Kidney capillary endothelial cell (primary cell): ENCODE results near the gene SRPK2.
"Not testable (repeated sequence)": the region's sequence is repeated elsewhere in the genome, so short reads cannot be mapped to it uniquely, and the experiment has no call there.

Experiments
- DNase-seq: peaks from one replicate; pipeline ENCODE4 v3.0.0-alpha.2; 2018; ENCODE audit warnings: low spot score

Gene SRPK2

DNA sequence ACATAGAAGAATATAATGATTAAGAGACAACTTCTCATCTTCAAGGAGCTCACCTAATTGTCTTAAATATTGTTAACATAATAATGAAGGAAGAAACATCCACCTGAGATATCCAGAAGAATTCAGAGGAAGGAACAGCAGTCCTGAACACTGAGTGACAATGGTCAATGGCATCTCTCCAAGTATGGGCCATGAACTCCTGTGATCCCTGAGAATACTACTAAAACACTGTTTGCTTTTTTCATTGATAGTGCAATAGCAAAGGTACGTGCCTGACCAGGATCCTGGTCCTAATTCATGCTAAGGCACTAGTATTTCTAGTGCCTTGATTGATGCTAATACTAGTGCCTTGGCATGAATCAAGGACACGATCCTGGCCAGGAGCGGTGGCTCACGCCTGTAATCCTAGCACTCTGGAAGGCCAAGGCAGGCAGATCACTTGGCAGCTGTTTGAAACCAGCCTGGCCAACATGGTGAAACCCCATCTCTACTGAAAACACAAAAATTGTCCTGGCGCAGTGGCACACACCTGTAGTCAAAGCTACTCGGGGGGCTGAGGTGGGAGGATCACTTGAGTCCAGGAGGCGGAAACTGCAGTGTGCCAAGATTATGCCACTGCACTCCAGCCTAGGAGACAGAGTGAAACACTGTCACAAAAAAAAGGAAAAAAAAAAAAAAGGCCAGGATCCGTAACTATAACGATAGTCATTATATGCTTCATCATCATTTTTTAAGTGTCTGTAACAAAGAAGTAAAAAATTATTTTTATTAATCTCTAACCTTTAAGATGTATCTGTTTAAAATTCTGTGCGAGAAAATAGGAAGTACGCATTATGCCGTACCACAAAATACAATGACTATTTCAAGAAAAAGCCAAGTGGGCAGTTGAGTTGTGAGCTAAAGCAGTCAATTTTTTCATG lies 49.1 kb downstream of the SRPK2 start:
- DNase-seq = no peak

DNA sequence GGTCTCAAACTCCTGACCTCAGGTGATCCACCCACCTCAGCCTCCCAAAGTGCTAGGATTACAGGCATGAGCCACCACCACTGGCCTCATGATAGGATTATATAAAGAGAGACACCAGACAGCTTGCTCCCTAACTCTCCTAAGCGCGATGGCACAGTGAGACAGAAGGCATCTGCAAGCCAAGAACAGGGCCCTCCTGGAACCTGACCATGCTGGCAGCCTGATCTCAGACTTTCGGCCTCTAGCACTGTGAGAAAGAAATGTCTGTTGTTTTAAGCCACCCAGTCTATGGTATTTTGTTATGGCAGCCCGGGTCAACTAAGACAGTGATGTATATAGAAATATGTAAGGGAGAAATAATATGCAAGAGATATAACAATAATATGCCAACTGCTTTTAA lies 51.2 kb downstream of the SRPK2 start:
- no peak for DNase-seq

DNA sequence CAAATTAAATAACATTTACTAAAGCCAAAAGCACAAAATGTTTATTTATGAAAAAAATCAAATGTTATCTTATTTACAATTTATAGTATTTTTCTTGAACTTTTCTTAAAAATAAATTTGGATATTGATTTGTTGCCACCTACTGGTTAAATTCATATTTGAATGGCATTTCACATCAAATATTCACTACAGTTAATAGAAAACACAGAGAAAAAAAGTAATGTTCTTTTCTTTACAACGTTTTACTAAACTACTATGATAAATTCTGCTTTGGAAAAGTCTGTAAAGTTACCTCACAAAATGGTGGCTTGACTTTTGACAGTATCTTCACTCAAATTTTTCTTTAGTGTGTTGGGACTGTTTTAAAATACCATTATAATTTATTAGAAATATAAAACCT lies 52.7 kb downstream of the SRPK2 start:
- peak; percentile 4 for DNase-seq

DNA sequence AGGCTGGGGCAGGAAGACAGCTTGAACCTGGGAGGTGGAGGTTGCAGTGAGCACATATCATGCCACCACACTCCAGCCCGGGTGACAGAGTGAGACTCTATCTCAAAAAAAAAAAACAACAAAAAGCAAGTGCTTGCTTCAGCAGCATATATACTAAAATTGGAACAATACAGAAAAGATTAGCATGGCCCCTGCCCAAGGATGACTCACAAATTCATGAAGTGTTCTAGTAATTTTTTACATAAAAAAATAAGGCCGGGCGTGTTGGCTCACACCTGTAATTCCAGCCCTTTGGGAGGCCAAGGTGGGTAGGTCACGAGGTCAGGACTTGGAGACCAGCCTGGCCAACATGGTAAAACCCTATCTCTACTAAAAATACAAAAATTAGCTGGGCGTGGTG lies 56.1 kb downstream of the SRPK2 start:
- not testable (repeated sequence) for DNase-seq

DNA sequence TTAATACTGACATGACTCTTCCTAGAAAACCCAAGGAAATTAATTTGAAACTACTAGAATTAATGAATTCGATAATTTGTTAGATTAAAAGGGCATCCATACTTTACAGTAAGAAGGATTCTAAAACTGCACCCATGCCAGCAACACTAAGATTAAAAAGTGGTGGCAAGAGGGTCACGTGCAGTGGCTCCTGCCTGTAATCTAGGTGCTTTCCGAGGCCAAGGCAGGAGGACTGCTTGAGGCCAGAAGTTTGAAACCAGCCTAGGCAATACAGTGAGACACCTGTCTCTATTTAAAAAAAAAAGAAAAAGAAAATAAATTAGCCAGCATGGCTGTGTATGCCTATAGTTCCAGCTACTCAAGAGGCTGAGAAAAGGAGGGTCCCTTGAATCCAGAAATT lies 58.2 kb downstream of the SRPK2 start:
- DNase-seq = no peak

DNA sequence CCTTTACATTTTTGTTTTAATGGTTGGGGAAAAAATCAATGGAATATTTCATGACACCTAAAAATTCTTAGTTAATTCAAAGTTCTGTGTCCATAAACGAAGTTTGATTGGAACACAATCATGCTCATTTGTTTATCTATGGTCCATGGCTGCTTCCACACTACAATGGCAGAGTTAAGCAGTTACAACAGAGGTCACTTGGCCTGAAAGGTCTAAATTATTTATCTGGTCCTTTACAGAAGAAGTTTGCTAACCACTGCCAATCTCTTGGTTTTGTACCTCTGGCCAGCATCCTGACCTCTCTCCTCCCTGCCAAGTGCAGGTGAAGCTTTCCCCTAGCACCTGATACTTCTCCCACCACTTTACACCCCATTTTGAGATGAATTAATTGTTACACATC lies 61.5 kb downstream of the SRPK2 start:
- no peak for DNase-seq

DNA sequence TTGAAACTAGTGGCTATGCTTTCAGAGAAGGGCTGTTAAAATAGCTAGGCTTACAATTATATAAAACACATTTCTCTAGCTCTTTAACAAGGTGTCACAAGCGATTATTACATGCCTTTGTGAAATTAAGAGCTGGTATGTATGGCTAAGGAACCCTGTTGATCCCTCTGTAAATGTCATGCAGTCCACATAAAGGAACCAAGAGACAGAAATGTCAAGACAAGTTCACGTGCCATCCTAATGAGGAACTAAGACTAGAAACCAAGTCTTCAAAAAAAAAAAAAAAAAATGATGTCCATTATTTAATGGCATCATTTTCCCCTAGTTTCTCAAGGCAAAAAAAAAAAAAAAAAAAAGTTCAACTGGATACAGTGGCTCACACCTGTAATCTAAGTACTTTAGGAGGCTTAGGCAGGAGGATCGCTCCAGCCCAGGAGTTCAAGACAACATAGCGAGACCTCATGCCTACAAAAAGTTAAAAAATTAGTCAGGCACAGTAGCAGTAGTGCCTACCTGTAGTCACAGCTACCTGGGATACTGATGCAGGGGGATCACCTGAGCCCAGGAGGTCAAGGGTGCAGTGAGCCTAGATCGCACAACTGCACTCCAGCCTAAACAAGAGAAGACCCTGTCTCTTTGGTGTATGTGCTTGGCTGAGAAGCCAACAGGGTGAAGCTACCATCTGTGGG lies 63.4 kb downstream of the SRPK2 start:
- no peak for DNase-seq

DNA sequence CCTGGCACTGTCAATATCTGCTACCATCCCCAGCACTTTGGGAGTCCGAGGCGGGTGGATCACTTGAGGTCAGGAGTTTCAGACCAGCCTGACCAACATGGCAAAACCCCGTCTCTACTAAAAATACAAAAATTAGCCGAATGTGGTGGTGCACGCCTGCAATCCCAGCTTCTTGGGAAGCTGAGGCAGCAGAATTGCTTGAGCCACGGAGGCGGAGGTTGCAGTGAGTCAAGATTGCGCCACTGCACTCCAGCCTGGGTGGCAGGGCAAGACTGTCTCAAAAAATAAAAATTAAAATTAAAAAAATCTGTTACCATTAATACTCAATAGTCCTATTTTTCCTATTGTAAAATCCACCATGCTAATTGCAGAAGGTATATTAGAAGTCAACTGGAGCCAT lies 64.1 kb downstream of the SRPK2 start:
- not testable (repeated sequence) for DNase-seq

DNA sequence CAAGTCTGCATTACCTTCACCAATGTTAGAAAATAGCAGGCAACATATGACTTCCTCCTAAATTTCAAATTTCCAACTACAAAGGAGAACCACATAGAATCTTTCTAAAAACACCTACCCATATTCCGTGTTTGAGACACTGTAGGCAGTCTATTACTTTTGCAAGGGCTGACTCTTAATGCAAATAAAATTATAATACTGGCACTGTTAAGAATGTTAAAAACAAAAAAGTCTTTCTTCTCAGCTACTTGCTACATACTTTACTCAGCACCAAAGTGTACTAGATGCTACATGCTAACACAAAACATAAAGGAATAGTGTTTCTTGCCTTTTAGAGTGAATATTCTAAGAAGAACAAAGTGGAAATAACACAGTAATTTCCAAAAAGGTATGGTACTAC lies 65.4 kb downstream of the SRPK2 start:
- no peak for DNase-seq

DNA sequence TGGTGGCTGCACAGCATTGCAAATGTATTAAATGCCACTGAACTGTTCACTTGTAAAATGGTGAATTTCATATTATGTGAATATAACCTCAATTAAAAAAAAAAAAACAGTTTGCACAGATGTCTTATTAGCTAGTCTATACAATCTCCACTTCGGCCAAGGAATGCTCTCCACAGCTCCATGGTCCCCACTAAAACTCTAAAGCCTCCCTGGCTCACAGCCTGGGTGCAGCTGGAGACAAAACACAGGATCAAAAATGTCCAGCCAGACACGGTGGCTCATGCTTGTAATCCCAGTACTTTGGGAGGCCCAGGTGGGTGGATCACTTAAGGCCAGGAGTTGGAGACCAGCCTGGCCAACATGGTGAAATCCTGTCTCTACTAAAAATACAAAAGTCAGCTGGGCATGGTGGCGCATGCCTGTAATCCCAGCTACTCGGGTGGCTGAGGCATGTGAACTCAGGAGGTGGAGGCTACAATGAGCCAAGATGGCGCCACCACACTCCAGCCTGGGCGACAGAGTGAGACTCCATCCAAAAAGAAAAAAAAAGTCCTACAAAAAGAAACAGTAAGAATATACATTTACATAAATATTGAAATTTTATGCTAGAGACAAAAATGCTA lies 66.0 kb downstream of the SRPK2 start:
- no peak for DNase-seq

DNA sequence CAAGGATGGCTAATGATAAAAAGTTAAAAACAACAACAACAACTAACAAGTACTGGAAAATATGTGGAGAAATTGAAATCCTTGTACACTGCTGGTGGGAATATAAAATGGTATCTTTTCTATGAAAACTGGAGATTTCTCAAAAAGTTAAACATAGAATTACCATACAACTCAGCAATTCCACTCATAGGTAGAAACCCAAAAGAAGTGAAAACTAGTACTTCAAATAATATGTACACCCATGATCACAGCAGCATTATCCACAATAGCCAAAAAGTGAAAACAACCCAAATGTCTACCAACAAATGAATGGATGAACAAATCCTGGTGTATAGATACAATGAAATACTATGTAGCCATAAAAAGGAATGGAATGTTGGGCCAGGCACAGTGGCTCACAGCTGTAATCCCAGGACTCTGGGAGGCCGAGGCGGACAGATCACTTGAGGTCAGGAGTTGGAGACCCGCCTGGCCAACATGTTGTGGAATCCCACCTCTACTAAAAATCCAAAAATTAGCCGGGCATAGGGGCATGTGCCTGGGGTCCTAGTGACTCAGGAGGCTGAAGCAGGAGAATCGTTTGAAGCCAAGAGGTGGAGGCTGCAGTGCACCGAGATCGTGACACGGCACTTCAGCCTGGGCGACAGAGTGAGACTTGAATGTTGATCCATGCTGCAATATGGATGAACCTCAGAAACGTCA lies 66.8 kb downstream of the SRPK2 start:
- no peak for DNase-seq

DNA sequence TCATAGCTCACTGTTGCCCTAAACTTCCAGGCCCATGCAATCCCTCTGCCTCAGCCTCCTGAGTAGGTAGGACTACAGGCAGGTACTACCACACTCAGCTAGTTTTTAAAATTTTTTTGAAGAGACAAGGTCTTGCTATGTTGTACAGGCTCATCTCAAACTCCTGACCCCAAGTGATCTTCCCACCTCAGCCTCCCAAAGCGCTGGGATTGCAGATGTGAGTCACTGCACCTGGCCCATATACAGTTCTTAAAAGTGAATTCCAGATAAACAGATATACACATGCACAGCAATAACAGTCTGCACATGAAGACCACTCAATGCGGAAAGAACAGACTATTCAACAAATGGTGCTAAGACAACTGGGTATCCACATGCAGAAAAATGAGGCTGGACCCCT lies 67.8 kb downstream of the SRPK2 start:
- no peak for DNase-seq

DNA sequence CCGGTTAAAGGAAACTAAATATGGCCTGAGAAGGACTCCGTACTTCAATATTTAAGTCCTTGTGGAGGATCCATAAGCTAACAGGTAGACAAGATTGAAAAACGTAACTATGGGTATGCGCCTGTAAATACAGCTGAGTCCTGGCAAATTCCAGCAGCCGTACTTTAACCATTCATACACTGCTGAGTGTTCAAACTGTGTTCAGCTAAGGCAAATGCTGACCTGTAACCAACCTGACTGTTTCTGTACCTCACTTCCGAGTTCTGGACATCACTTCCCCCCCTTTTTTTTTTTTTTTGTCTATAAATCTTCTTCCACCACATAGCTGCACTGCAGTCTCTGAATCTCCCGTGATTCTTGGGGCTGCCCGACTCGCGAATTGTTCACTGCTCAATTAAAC lies 69.1 kb downstream of the SRPK2 start:
- no peak for DNase-seq

DNA sequence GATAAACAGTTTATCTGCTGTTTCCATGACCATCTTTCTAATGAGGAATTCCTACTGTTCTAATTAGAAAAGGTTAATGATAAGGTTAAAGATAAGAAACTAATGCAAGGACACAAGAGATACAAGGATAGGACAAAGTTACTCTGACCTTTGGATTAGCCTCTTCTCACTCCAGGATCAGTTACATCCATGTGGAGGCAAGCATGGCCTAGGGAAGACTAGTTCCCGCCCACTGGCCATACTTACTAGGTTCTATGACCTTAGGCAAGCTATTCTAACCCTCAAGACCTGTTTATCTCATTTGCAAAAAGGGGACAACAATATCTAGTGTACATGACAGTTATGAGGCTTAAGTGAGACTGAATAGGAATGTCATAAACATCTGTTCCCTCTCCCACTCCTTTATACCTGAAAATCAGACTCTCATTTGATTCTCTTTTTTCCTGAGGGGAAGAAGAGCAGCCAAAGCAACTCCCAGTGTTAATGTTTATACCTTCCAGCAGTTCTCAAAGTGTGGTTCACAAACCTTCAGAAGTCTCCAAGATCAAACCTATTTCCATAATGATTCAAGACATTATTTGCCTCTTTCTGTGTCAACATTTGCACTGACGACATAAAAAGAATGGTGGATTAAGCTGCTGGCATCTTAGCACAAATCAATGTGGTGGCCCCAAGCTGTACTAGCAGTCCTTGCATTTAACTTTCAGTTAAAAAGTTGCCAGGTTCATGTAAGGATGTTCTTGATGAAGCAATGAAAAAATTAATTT lies 72.0 kb downstream of the SRPK2 start:
- no peak for DNase-seq

DNA sequence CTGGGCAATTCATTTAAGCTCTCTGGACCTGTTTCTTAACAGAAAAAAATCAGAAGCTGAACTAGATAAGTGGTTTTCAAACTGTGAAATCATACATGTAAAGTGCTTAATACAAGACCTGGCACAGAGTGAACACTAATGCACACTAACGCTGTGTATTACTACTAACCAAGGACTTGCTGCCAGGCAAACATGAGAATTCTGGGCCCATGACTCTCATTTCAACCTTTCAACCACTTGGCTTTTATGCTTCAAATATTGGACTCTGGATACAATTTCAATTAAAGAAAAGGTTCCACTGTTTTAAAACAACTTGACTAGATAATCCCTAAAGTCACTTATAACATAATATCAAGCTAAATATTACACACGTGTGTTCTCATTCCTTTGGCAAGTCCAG lies 73.4 kb downstream of the SRPK2 start:
- no peak for DNase-seq

DNA sequence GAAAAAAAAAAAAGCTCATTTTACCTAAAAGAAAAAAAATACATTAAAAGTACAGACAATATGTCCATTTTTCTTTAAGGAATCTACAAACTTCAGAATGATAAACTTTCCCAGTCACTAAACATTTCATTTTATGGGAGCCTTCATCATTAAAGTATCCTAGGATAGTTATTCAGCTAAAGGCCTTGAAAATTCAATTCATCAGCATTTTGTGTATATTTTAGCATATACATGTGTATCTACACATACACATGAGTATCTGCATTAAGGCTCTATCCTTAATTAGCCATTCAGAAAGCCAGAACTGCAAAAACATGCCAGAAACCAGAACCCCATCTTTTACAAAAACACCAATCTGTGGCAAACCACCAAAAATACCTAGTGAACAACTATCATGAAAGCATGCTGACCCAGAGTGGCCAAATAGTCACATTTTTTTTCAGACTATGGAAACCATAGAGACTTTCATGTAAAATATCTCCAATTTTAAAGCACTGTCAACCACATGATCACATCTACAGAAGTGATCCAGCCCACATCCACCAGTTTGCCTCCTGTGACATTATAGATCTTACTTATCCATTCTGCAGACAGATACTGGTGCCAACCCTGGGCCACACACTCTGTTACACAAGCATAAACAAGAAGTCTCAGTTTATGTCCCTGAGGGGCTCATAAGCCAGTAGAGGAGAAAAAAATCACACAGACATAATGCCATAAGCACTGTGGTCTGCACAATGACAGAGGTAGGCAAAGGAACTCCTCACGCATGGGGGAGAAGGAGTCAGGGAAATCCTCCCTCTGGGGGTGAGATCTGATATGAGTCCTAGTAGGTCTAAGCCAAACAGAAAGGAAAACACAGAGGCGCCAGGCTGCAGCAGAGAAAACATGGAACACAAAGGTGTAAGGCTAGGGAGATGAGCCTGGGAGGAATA lies 79.2 kb downstream of the SRPK2 start:
- DNase-seq = no peak

DNA sequence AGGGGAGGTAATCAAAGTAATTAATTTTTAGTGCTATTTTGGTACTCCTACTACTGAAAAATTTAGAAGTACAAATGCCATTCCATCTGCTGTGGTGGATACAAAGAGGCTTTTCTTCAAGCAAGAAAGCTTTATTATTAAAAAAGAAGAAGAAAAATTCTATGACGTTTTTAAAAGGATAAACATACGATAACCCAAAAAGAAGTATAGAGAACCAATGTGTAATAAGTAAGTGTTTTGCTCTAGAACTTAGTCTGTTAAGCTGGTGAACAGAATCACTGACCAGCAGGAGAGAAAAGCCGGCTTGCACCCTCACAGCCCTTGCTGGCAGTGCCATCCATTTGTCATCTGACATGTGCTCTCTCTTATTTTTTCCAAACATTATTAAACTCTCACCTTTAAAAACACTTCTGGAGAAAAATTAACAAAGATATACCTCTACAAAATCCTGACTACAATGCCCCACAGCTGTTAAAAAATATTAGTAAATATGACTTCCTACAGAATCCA lies 81.5 kb downstream of the SRPK2 start:
- no peak for DNase-seq

DNA sequence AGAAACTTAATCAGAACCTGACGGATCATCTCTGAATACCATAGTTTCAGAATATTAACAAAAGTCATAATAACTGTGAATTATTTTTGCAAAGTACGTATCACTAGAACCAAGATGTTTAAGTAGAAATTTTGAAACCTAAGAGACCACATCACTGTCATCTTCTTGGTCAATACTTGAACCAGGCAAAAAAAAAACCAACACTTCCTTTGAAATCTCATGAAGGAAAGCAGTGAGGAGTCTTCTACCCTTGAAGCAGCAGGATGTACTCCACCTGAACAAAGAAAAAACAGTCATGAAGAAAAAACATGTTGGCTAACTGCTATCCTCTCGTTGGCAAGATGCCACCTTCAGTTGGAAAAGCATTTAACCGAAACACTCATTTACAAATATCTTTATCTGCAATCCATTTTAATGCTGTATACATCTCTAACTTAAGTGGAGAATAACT lies 82.4 kb downstream of the SRPK2 start:
- DNase-seq = no peak

DNA sequence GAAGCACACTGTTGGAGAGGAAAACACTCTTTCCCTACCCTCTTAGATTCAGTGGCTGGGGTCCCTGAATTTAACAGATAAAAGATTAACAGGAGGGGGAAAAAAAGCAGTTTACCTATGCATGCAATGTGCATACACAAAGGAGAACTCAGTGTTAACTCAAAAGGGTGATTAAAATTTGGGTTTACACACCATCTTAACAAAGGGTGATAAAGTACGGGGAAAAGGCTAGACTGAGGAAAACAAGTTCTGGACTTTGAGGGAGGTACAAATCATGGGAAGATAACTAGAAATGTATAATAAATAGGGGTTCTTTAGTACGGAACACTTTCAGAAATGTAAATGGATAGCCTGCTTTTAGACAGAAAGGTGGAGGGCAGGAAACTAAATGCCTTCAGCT lies 83.1 kb downstream of the SRPK2 start:
- no peak for DNase-seq
